ENCODE results near the gene POGLUT3. TPM values are rescaled to one million over a fixed set of nuclear protein-coding genes. Genes with fewer than 3 reads are reported as not detected.

The POGLUT3 gene
- total and polyA plus RNA-seq, 9 donors = 23.5 to 56.3 (median 40.7) TPM

DNA sequence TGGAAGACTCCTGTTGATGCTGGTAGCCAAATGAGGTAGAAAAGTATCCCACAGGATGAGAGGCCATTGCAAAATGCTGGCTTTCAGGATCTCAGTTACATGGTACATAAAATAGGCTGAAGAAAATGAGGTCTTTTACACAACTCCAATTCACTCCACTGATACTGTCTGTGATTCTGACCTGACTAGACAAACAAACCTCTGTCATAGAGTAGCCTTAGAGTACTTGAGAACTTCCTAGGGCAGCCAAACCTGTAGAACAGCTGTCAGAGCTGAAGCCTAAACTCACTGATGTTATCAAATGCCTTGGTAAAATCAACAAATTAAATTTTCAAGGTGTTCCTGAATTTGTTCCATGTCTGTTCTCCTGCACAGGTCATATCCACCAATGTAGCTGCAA lies 26.2 kb upstream of the POGLUT3 start:
- TF ChIP-seq, protein P1, sequence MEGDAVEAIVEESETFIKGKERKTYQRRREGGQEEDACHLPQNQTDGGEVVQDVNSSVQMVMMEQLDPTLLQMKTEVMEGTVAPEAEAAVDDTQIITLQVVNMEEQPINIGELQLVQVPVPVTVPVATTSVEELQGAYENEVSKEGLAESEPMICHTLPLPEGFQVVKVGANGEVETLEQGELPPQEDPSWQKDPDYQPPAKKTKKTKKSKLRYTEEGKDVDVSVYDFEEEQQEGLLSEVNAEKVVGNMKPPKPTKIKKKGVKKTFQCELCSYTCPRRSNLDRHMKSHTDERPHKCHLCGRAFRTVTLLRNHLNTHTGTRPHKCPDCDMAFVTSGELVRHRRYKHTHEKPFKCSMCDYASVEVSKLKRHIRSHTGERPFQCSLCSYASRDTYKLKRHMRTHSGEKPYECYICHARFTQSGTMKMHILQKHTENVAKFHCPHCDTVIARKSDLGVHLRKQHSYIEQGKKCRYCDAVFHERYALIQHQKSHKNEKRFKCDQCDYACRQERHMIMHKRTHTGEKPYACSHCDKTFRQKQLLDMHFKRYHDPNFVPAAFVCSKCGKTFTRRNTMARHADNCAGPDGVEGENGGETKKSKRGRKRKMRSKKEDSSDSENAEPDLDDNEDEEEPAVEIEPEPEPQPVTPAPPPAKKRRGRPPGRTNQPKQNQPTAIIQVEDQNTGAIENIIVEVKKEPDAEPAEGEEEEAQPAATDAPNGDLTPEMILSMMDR (IDR thresholded peaks at IDR 0.05) = no peak
- TF ChIP-seq POLR2A (IDR thresholded peaks at IDR 0.05) = no peak
- TF ChIP-seq EP300 (IDR thresholded peaks at IDR 0.05) = no peak
- Histone ChIP-seq H3K27me3 (no peaks in the 10 kb centered on the region), H3K36me3 (no peaks in the 10 kb centered on the region), H3K9me3 (no peaks in the 10 kb centered on the region), H3K4me3 (no peak overlapping the region), H3K4me1 (ENCODE audit: insufficient read depth) (no peaks in the 10 kb centered on the region), H3K27ac (no peak overlapping the region)
- no peak for DNase-seq
- intact Hi-C loops (cut with DNase I) = no loop called here

DNA sequence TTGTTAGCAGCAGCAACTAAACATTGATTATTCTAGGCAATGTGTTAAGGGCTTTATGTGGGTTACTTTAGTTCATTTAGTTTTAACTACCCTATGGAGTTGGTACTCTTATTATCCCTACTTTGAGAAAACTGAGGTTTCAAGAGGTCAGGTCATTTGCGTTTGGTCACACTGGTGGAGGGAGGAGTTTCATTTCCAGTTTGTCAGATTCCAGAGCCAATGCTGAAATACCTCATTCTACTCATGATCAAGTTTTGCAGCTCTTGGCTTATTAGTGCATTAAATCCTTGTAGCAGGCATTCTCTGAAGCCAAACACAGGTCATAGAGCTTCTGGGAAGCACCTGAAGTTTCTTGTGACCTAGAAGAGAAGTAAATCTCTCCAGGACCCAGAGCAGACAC lies 24.1 kb upstream of the POGLUT3 start:
- Histone ChIP-seq H3K4me1 (ENCODE audit: insufficient read depth) (no peaks in the 10 kb centered on the region), H3K4me3 (no peak overlapping the region), H3K27me3 (no peaks in the 10 kb centered on the region), H3K9me3 (no peaks in the 10 kb centered on the region), H3K27ac (no peak overlapping the region), H3K36me3 (no peaks in the 10 kb centered on the region)
- DNase-seq = no peak
- TF ChIP-seq, protein P1 (IDR thresholded peaks at IDR 0.05) = no peak
- 52 to 66% (median 57%) methylated on average over 1 of the region's 1 CpG for WGBS, 3 donors
- intact Hi-C loops (cut with DNase I) = no loop called here

DNA sequence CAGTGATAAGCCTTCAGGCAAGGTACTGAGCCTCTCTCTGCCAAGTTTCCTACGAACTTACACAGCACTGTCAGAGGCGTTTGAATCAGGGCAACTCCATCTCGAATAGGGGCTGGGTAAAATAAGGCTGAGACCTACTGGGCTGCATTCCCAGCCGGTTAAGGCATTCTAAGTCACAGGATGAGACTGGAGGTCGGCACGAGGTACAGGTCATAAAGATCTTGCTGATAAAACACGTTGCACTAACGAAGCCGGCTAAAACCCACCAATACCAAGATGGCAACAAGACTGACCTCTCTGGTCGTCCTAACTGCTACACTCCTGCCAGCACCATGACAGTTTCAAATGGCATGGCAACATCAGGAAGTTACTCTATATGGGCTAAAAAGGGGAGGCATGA lies 20.4 kb upstream of the POGLUT3 start:
- no peaks in the 10 kb centered on the region for H3K9me3 ChIP-seq
- no peak for DNase-seq
- no peaks in the 10 kb centered on the region for H3K36me3 ChIP-seq
- no peaks in the 10 kb centered on the region for H3K27me3 ChIP-seq
- H3K4me1 ChIP-seq (ENCODE audit: insufficient read depth) = no peaks in the 10 kb centered on the region
- intact Hi-C loops (cut with DNase I) = no loop called here
- 51 to 56% (median 56%) methylated on average over 10 of the region's 10 CpGs for WGBS, 3 donors
- H3K4me3 ChIP-seq = no peak overlapping the region
- TF ChIP-seq POLR2A (IDR thresholded peaks at IDR 0.05) (no peak), EP300 (IDR thresholded peaks at IDR 0.05) (no peak)
- TF ChIP-seq, protein P1 (IDR thresholded peaks at IDR 0.05) = no peak
- H3K27ac ChIP-seq = no peak overlapping the region

DNA sequence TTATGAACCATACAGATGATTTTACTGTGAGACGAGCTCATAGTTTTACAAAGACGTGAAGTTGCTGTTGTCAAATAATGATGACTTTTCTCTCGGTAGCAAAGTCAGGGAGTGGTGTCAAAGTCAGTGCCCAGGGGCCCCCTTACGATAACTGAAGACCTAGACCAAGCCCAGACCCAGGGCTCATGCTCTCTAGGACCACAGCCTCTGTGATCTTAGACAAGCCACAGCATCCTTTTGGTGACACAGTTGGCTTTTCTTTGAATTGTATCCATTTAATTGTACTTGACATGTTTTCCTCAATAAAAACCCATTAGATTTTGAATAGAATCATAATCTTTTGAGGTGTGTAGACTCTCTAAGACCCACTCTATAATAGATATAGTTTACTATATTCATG lies 17.9 kb upstream of the POGLUT3 start:
- DNase-seq = no peak
- Histone ChIP-seq H3K27me3 (no peaks in the 10 kb centered on the region), H3K4me1 (ENCODE audit: insufficient read depth) (no peaks in the 10 kb centered on the region), H3K27ac (no peak overlapping the region), H3K9me3 (no peaks in the 10 kb centered on the region), H3K4me3 (no peak overlapping the region), H3K36me3 (no peaks in the 10 kb centered on the region)
- TF ChIP-seq POLR2A (IDR thresholded peaks at IDR 0.05) (no peak), EP300 (IDR thresholded peaks at IDR 0.05) (no peak)
- TF ChIP-seq, protein P1 (IDR thresholded peaks at IDR 0.05) = no peak
- intact Hi-C loops (cut with DNase I) = no loop called here
- WGBS, 3 donors = 93 to 97% (median 94%) methylated on average over 4 of the region's 4 CpGs

DNA sequence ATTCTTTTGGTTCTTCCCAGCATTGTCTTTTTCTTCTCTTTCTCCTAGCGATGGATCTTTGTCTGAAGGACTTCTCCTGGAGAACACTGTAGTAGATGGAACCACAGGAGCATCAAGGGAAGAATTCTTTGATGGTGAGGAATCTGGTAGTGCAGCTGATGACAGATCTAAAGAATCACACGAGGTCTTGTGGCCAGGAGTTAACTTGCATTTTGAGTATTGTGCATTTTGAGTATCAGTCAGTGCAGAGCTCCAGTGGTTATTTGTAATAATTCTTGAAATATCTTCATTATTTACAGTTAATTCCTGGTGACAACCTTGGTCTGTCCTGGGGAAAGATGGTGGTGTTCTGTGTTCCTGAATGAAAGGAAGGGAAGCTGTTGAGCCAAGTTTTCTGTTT lies 14.5 kb upstream of the POGLUT3 start:
- no peaks in the 10 kb centered on the region for H3K36me3 ChIP-seq
- no peak for DNase-seq
- no peaks in the 10 kb centered on the region for H3K4me1 ChIP-seq (ENCODE audit: insufficient read depth)
- no peak overlapping the region for H3K4me3 ChIP-seq
- no peak overlapping the region for H3K27ac ChIP-seq
- TF ChIP-seq POLR2A (IDR thresholded peaks at IDR 0.05) (no peak), EP300 (IDR thresholded peaks at IDR 0.05) (no peak)
- TF ChIP-seq, protein P1 (IDR thresholded peaks at IDR 0.05) = no peak
- H3K9me3 ChIP-seq = no peaks in the 10 kb centered on the region
- WGBS, 3 donors = 76 to 84% (median 81%) methylated on average over 2 of the region's 2 CpGs
- intact Hi-C loops (cut with DNase I) = no loop called here
- H3K27me3 ChIP-seq = no peaks in the 10 kb centered on the region

Data from ovary (tissue), 9 donors.